ENCODE results near the gene DGAT2. TPM values are rescaled to one million over a fixed set of nuclear protein-coding genes. Genes with fewer than 3 reads are reported as not detected.
A peak's percentile ranks its signal among the peaks of the same experiment; 100 is the strongest.

DGAT2 gene
- total RNA-seq, 2 donors from 2014 or later, result 6.0 to 14.2 TPM

GRCh38 chr11:75814677-75815344 lies 46.2 kb downstream of the DGAT2 start, which contains the start of gene UVRAG:
Gene UVRAG (plus strand): TSS chr11:75815210. CDS start chr11:75815408, 198 bp downstream.
- H3K4me3 ChIP-seq (ENCODE audit: low read length), result peak within 1 kb of the TSS; percentile 91
- Mint-ChIP-seq H3K27me3 (ENCODE audit: insufficient read depth) (no peaks in the 10 kb centered on the region), H3K4me3 (no peak within 1 kb of the TSS), H3K4me1 (peaks cover 33% of the 10 kb centered on the region), H3K27ac (peak within 1 kb of the TSS; percentile 96), H3K9me3 (no peaks in the 10 kb centered on the region), H3K36me3 (ENCODE audit: low read depth) (no peaks in the 10 kb centered on the region)
- no peaks in the 10 kb centered on the region for H3K27me3 ChIP-seq (ENCODE audit: control insufficient read depth, insufficient read depth, low read length, poor library complexity, severe bottlenecking)
- H3K36me3 ChIP-seq (ENCODE audit: control insufficient read depth, insufficient read depth, low read length), result no peaks in the 10 kb centered on the region
- H3K27ac ChIP-seq (ENCODE audit: low read depth, low read length), result peak within 1 kb of the TSS; percentile 72
- H3K9me3 ChIP-seq (ENCODE audit: control insufficient read depth, low read length), result no peaks in the 10 kb centered on the region
- WGBS, 2 experiments (ENCODE audit: insufficient coverage in 1 of 2, insufficient read length in 1 of 2), result 0 to 1% methylated on average over 19 to 39 of the region's 39 CpGs
- TF ChIP-seq CTCF (conservative IDR thresholded peaks at IDR 0.05), result no peak
- peak within 1 kb of the TSS; percentile 56 for H3K9ac ChIP-seq (ENCODE audit: extremely low read depth, low read length, poor library complexity, severe bottlenecking)
- H3K4me1 ChIP-seq (ENCODE audit: control insufficient read depth, insufficient read depth, low read length), result peaks cover 17% of the 10 kb centered on the region
- DNase-seq, result peak; percentile 100

GRCh38 chr11:75815345-75816168 lies 47.0 kb downstream of the DGAT2 start:
- 0 to 2% methylated on average over 22 to 60 of the region's 60 CpGs for WGBS, 2 experiments (ENCODE audit: insufficient coverage in 1 of 2, insufficient read length in 1 of 2)
- peaks cover 27% of the 10 kb centered on the region for H3K4me1 Mint-ChIP-seq
- DNase-seq, result peak; percentile 83
- peak overlapping the region; percentile 96 for H3K27ac Mint-ChIP-seq
- H3K36me3 Mint-ChIP-seq (ENCODE audit: low read depth), result no peaks in the 10 kb centered on the region
- no peak overlapping the region for H3K4me3 Mint-ChIP-seq
- H3K27me3 ChIP-seq (ENCODE audit: control insufficient read depth, insufficient read depth, low read length, poor library complexity, severe bottlenecking), result no peaks in the 10 kb centered on the region
- H3K9ac ChIP-seq (ENCODE audit: extremely low read depth, low read length, poor library complexity, severe bottlenecking), result peak overlapping the region; percentile 56
- no peaks in the 10 kb centered on the region for H3K9me3 Mint-ChIP-seq
- H3K27me3 Mint-ChIP-seq (ENCODE audit: insufficient read depth), result no peaks in the 10 kb centered on the region
- peaks cover 17% of the 10 kb centered on the region for H3K4me1 ChIP-seq (ENCODE audit: control insufficient read depth, insufficient read depth, low read length)
- no peaks in the 10 kb centered on the region for H3K9me3 ChIP-seq (ENCODE audit: control insufficient read depth, low read length)
- no peaks in the 10 kb centered on the region for H3K36me3 ChIP-seq (ENCODE audit: control insufficient read depth, insufficient read depth, low read length)
- H3K4me3 ChIP-seq (ENCODE audit: low read length), result peak overlapping the region; percentile 91
- no peak for TF ChIP-seq CTCF (conservative IDR thresholded peaks at IDR 0.05)
- H3K27ac ChIP-seq (ENCODE audit: low read depth, low read length), result no peak overlapping the region

GRCh38 chr11:75816561-75817239 lies 48.1 kb downstream of the DGAT2 start:
- no peak for DNase-seq
- no peak overlapping the region for H3K27ac ChIP-seq (ENCODE audit: low read depth, low read length)
- H3K27me3 Mint-ChIP-seq (ENCODE audit: insufficient read depth), result no peaks in the 10 kb centered on the region
- 59 to 68% methylated on average over 5 to 6 of the region's 6 CpGs for WGBS, 2 experiments (ENCODE audit: insufficient coverage in 1 of 2, insufficient read length in 1 of 2)
- H3K4me3 ChIP-seq (ENCODE audit: low read length), result peak overlapping the region; percentile 91
- no peak overlapping the region for H3K9ac ChIP-seq (ENCODE audit: extremely low read depth, low read length, poor library complexity, severe bottlenecking)
- H3K9me3 Mint-ChIP-seq, result no peaks in the 10 kb centered on the region
- no peak overlapping the region for H3K4me3 Mint-ChIP-seq
- peaks cover 17% of the 10 kb centered on the region for H3K4me1 Mint-ChIP-seq
- H3K36me3 ChIP-seq (ENCODE audit: control insufficient read depth, insufficient read depth, low read length), result no peaks in the 10 kb centered on the region
- TF ChIP-seq CTCF (conservative IDR thresholded peaks at IDR 0.05), result no peak
- H3K4me1 ChIP-seq (ENCODE audit: control insufficient read depth, insufficient read depth, low read length), result peaks cover 13% of the 10 kb centered on the region
- H3K9me3 ChIP-seq (ENCODE audit: control insufficient read depth, low read length), result no peaks in the 10 kb centered on the region
- H3K27me3 ChIP-seq (ENCODE audit: control insufficient read depth, insufficient read depth, low read length, poor library complexity, severe bottlenecking), result no peaks in the 10 kb centered on the region
- H3K36me3 Mint-ChIP-seq (ENCODE audit: low read depth), result peaks cover 4% of the 10 kb centered on the region
- H3K27ac Mint-ChIP-seq, result no peak overlapping the region

All from endodermal cell (in vitro differentiated cells).